ENCODE measurements around the gene BCL2L15.
"Not testable (repeated sequence)": the region's sequence is repeated elsewhere in the genome, so short reads cannot be mapped to it uniquely, and the experiment has no call there.

The BCL2L15 gene

DNA sequence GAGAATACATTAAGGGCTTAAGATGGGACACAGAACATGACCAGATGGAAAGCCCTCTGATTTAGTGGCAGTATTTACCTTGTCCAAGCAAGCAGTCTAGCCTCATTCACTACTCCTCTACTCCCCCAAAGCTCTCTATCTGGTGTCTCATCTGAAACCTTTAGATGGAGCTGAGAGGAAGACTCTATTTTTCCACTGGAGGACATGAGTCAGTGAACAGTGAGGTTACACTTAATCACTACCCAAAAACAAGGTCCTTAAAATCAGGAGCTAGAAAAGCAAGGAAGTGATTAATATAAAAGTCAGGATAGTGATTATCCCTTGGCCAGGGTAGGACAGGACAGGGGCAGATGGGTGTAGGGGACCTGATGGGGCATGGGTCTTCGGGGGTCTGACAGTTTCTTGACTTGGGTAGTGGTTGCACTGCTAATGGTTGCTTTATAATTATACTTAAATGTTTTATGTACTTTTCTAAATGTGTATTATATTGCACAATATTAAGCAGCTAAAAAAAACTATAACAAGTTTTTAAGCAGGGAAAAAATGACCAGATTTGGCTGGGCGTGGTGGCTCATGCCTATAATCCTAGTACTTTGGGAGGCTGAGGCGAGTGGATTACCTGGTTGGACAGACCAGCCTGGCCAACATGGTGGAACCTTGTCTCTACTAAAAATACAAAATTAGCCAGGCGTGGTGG, 18.8 kb downstream of the BCL2L15 start:
- no peak for DNase-seq

DNA sequence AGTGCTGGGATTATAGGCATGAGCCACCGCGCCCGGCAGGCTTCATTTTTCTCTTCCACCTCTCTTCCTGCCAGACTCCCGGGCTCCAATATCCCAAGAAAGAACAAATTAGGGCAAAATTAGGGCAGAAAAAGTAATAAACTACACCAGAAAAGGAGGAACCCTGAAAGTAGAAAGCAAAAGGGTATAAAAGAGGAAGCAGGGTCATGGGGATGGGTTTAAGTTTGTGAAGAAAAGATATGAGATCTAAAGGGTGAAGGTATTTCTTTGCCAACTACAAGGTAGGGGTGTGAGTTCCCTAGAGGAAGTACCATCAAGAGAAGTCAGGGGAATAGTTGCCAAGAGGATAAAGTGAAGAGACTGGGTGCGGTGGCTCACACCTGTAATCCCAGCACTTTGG, 25.7 kb downstream of the BCL2L15 start:
- no peak for DNase-seq

DNA sequence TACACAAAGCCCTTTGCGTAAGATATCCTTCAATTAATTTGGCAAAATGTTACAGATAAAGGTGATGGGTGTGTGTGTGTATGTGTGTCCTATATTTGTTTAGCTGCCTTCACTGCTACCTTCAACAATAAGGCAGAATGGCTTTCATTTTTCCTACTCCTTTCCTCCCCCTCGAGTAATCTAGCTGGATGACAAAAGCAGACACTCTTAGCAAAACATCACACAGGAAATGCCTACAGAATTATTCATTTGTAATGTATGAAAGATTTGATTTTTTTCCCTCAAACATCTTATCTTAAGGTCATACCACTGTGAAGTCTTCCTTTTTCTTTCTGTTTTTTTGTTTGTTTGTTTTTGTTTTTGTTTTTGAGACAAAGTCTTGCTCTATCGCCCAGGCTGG, 26.5 kb downstream of the BCL2L15 start:
- DNase-seq, result no peak

DNA sequence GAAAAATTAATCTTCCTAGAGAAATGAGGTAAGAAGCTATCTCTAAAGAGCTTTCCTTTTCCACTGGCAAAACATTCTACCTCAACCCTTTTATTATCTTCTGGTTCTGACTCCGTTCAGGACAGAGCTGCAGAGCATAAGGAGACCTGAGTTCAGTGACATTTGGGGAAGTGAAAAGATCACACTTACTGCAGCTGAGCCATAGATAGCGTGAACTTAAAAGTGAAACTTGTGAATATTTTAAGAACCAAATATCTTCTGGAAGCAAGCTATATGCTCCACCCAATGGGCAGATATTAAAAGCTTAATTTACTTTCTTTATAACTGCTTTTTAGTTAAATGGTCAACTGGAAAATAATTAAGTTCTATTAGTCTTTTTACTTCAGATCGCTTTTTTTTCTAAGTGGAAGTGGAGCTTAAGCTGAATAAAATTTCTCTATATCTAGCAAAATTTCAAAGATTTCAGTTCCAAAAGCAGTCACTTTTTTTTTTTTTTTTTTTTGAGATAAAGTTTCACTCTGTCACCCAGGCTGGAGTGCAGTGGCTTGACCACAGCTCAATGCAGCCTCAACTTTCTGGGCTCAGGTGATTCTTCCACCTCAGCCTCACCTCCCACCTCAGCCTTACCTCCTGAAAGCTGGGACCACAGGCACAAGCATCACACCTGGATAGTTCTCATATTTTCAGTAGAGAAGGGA, 27.8 kb downstream of the BCL2L15 start:
- DNase-seq, result no peak

DNA sequence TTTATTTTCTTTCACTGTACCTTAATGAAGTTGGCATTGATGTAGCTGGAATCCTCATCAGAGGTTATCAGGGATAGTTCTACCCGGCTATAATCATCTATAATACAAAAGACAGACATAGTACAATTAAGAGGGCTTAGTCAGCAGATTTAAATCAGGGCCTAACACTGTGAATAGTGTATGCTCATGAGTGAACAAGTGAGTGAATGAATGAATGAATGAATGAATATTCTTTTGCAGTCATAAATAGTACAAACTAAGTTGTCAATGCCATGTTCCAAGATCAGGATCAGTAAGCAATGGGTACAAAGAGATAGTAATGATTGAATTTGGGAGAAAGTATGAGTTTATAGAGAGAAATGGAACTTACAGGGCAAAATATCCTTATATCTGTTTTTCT, 28.4 kb downstream of the BCL2L15 start:
- DNase-seq, result no peak

DNA sequence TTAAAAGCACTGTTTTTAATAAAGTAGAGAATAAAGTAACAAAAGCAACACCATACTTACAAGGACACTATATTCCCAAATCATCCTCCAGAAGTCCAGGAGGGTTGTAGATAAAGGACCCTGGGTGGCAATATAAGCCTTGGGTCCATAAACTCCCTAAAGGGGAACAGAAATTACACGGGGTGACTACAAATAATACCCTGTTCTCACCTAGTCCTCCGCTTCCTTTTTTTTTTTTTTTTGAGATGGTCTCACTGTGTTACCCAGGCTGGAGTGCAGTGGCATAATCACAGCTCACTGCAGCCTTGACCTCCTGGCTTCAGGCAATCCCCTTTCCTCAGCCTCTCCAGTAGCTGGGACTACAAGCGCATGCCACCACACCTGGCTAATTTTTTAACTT, 29.0 kb downstream of the BCL2L15 start:
- DNase-seq, result no peak

DNA sequence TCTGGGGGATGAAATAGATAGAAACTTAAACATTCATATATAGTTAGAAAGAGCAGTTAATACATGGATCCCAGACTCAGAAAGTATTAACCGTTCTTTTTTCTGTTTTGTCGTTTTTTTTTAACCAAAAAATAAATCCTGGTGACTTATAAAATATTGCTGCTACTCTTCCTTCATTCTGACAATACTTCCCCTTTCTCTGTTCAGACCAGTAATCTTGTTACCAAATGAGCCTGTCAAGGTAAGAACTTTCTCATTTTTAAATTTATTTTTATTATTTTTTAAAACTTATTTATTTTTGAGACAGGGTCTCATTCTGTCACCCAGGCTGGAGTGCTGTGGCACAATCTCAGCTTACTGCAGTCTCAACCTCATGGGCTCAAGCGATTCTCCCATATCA, 29.6 kb downstream of the BCL2L15 start:
- no peak for DNase-seq

DNA sequence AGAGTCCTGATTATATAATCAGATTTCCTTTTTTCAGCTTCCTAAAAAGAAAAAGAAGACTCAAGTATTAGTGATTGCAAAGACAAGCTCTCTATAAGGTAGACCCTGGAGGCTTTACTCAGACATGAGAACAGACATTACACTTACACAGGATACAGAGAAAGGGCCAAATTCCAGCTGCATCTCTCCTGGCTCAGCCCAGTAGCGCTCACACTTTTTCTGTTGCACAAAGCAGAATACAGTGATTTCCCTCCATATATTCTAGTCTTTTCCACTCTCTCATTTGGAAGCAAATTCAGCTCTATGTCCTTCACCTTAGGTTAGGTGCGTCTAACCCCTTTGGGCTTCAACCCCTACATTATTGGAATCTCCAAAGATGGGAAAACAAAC, 31.0 kb downstream of the BCL2L15 start:
- no peak for DNase-seq

DNA sequence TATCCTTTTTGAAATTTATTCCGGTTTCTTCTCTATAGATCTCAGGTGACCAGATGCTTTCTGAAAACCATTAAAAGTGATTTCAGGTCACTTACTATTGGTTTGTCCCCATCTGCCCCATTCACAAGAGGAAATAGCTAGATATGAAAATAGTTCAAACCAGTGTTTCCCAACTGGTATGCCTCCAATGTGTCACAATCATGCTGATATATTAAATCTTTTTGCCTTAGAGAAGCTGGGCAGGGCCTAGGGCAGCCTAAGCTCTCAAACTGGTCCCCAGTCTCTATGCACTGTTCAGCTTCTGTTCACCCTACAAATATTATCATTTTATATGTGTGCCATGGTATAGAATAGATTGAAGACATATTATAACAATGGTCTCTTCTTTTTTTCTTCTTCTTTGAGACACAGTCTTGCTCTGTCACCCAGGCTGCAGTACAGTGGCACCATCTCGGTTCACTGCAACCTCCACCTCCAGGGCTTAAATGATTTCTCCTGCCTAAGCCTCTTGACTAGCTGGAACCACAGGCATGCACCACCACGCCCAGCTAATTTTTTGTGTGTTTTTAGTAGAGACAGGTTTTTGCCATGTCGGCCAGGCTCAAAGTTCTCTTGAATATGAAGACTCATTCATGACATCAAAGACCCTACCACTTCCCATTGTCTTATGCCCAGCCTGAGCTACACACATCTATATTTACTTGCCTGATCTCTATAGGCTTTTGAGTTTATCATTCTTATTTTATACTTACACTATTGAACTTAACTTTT, 31.6 kb downstream of the BCL2L15 start:
- no peak for DNase-seq

DNA sequence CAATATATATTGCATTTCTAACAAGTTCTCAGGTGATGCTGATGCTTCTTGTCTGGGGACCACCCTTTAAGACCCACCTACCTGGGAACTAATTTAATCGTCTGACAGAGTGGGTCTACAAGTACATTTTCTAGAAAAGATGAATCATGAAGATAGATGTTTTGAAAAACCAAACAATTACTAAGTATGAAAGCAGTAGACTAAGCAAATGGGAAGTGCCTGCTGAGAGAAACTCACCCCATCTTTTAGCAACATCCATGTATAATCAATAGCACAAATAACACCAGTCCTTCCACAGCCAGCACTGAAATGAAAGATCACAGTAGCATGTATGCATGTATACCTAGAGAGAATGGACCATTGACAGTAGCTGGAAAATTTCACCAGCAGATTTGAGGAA, 33.1 kb downstream of the BCL2L15 start:
- no peak for DNase-seq

DNA sequence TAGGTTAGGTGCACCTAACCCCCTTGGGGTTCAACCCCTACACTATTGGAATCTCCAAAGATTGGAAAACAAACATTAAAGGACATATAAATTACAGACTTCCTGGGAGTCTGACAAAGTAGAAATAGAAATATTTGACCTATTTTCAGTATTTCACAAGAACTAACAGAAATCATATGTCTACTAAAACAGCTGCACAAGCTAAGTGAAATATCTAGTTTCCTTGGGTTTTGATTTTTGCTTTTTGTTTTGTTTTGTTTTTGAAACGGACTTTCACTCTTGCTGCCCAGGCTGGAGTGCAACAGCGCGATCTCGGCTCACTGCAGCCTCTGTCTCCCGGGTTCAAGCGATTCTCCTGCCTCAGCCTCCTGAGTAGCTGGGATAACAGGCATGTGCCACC, 34.7 kb downstream of the BCL2L15 start:
- not testable (repeated sequence) for DNase-seq

DNA sequence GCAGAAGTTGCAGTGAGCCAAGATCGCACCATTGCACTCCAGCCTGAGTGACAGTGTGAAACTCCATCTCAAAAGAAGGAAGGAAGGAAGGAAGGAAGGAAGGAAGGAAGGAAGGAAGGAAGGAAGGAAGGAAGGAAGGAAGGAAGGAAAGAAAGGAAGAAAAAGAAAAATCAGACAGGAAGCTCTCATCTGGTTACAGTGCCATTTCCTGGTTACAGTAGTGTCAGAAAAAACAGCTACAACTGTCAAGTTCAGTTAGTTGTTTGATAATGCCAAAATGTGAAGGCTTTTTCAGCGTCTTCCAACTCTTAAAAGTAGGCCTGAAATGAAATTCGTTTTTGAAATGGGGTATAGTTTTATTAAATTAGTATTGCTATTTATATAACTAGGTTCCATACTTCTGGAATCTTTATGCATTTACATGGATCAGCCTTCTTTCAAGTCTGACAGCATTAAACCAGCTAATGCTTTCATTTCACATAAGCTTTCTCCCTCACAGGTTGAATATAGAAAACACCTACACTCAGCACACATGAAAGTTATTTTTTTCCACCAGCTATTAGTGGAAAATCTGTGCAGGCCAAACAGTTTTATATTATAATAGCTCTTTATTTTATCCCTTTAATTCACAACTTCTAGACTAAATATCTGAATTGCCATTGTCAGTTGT, 37.1 kb downstream of the BCL2L15 start:
- no peak for DNase-seq

DNA sequence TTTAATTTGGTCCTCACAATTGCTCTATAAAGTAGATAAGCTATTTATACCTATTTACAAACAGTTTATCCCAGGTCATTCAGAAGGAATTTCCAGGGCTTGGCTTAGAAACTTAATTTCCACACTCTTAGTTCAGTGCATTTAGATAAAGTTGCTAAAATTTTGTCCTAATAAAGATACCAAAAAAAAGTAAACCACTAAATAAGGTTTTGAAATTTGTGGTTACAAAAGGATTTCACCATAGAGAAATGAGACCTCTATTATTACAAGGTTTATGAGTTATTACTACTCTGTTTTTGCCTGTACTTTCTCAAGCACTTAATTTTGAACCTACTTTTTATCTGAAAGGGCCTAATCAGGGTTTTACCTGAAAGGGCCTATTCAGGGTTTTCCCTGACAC, 38.3 kb downstream of the BCL2L15 start:
- DNase-seq, result no peak

DNA sequence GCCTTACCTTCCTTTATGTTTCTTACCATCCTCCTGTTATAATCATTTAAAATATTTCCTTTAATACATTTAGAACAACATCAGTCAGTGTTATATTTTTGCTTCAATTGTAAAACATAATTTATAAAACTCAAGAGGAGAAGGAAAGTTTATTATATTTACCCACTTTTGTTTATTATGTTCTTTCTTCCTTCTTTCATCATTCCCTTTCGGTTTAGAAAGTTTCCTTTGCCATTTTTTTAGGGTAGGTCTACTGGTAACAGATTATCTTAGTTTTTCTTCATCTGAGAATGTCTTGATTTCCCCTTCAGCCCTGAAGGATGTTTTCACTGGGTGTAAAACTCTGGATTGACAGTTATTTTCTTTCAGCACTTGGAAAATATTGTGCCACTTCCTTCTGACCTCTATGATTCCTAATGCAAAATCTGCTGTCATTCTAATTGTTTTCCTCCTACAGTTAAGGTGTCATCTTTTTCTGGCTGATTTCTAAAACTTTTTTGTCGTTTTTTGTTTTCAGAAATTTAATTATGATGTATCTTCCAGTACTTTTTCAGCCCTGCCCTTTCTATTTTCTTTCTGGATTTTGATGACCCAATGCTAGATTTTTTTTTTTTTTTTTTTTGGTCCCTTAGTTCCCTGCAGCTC, 40.9 kb downstream of the BCL2L15 start:
- no peak for DNase-seq

DNA sequence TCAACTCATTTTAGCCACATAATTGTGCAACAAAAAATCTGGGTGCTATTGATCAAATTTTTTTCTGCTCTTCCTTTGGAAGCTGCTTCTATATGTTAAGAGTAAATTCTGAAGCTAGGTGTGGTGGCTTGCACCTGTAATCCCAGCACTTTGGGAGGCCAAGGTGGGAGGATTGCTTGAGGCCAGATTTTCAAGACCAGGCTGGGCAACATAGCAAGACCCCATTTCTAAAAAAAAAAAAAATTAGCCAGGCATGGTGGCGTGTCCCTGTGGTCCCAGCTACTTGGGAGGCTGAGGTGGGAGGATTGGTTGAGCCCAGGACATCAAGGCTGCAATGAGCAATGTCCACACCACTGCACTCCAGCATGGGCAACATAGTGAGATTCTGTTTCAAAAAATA, 50.8 kb downstream of the BCL2L15 start:
- DNase-seq, result no peak

DNA sequence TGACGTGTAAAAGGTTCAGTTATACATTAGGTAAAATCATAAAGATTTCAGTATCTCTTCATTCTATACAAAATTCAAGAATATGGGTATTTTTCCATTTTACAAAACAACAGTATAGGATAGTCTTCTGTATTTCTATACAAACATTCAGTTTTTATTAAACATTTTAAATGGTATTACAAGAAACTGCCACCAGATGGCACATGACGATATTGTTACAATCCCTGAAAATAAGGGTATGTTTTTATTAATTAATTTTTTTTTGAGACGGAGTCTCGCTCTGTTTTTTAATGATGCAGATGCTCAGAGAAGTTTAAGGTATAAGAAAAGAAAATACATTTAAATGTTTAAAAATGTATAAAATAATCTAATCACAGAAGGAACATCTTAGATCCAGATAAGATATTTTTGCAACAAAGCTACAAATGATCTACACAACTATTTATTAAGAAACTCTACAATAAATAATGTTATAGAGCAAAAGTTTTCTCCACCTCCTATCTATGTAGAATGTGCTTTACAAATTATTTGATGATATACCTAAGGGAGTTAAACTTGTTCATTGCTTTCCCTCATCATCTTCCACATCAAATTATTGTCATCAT, 51.6 kb downstream of the BCL2L15 start:
- no peak for DNase-seq

DNA sequence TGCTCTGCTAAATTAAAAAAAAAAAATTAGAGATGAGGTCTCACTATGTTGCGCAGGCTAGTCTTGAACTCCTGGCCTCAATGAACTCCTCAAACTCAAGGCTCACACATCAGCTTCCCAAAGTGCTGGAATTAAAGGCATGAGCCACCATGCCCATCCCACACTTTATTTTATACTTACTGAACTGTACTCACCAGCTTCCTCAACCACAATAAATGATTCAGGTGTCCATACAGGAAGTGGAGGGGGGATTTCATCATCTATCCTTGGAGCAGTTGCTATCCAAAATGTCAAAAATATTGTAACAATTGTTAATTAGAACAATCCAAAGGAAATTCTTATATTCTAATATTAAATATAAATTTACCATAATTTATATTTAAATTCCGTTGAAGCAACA, 52.7 kb downstream of the BCL2L15 start:
- DNase-seq, result no peak
